H1 (cell line): ENCODE measurements around the gene USP20. TPM values are rescaled to one million over a fixed set of nuclear protein-coding genes. Genes with fewer than 3 reads are reported as not detected.

ENCODE experiments used
- CBX5 ChIP-seq: fragments of 300-800, 300-1000 bp; sonication (generic); IDR thresholded peaks from 2 replicates; pipeline ENCODE4 v1.7.1; 2016; ENCODE audit warnings: antibody characterized with exemption, low read length, low read depth
- CHD7 ChIP-seq: fragments of 300-600 bp; sonication (generic); IDR thresholded peaks from 2 replicates; pipeline ENCODE4 v1.7.1; 2012; ENCODE audit warnings: low read length, moderate library complexity, mild to moderate bottlenecking, inconsistent platforms; ENCODE audit not compliant: insufficient replicate concordance
- CREB1 ChIP-seq: IDR thresholded peaks from 2 replicates; pipeline ENCODE4 v1.6.1; 2012; ENCODE audit warnings: inconsistent platforms
- FOSL1 ChIP-seq: IDR thresholded peaks from 2 replicates; pipeline ENCODE4 v1.6.1; 2011; ENCODE audit warnings: mild to moderate bottlenecking, low read depth, low read length, moderate library complexity; ENCODE audit not compliant: insufficient read depth
- HDAC2 ChIP-seq, 2 experiments: fragments of 300-600 bp in 1 of 2; sonication (generic) in 1 of 2; IDR thresholded peaks; 2 replicates each; pipeline ENCODE4 v1.6.1; 2011 to 2012; ENCODE audit warnings: low read depth in 2 of 2, low read length in 2 of 2, mild to moderate bottlenecking in 2 of 2, moderate library complexity in 2 of 2, borderline replicate concordance in 1 of 2, inconsistent platforms in 1 of 2
- RAD21 ChIP-seq, 2 experiments: IDR thresholded peaks in 1 of 2; conservative IDR thresholded peaks in 1 of 2; 2 replicates each; pipeline ENCODE4 v1.6.1; 2011; ENCODE audit warnings: low read depth in 2 of 2, low read length in 2 of 2, improper control_type of control experiment in 1 of 2, inconsistent platforms in 1 of 2, mild to moderate bottlenecking in 1 of 2, moderate library complexity in 1 of 2
- RBBP5 ChIP-seq: IDR thresholded peaks from 2 replicates; pipeline ENCODE4 v1.7.1; 2012; ENCODE audit warnings: low read depth, mild to moderate bottlenecking, inconsistent platforms, low read length, moderate library complexity, borderline replicate concordance
- polyA plus RNA-seq, 7 experiments: library from polyadenylated mRNA; depleted of rRNA in 3 of 7; stranded (reverse) in 5 of 7; unstranded in 2 of 7; fragments of >200 nt in 5 of 7; fragments of 200-250 nt in 2 of 7; gene quantifications; 1 replicate in 5 of 7; 2 replicates in 1 of 7; 4 replicates in 1 of 7; pipeline versions ENCODE4 v1.2.1 to v1.2.3, GENCODE V29; 2011 to 2013; ENCODE audit warnings: missing spikeins in 2 of 7, mixed read lengths in 2 of 7
- total RNA-seq: library from RNA; stranded (reverse); fragmentation: NEBNext Ultra II Directional; extraction: Animal tissue kit (Norgen Biotek cat#: 25700); gene quantifications from 2 replicates; pipeline ENCODE4 v1.2.1, GENCODE V29; 2021

USP20 gene
- total and polyA plus RNA-seq, 2 of the 8 experiments (the other 6 are each of a cell fraction or from before 2014, with no cell fraction given), result 13.4 to 23.0 TPM

GRCh38 chr9:129899620-129900019, 64.4 kb downstream of the USP20 start (continued):
- TF ChIP-seq CHD7 (no peak), RBBP5 (no peak), CBX5 (no peak), FOSL1 (no peak), HDAC2 (IDR thresholded peaks at IDR 0.05; ENCODE audit: borderline replicate concordance in 1 of 2, low read depth in 2 of 2, low read length in 2 of 2) (no peak), CREB1 (no peak), RAD21 (IDR thresholded peaks at IDR 0.05 in 1 of 2, conservative IDR thresholded peaks at IDR 0.05 in 1 of 2; ENCODE audit: low read depth in 2 of 2, low read length in 2 of 2) (no peak)
